PC-3 (cell line): Measurements from ENCODE around the gene C1QTNF12. TPM values are rescaled to one million over a fixed set of nuclear protein-coding genes. Genes with fewer than 3 reads are reported as not detected.

Experiments used
- ATAC-seq: fragments of 200-7000 bp; cut with Tn5 transposase; 2 replicates; pipeline ENCODE4 v1.9.1; 2020; ENCODE audit warnings: mild to moderate bottlenecking, moderate library complexity
- BruUV-seq: library from RNA; stranded (reverse); fragments of 400-500 nt; replicated peaks from 2 replicates; lab custom pipeline; 2021; lab: Mats Ljungman, UMichigan
- CTCF ChIA-PET: fragments of 300-600 bp; sonication (Branson Sonifier 250); formaldehyde crosslinking; loops from one replicate; lab custom pipeline; 2022; ENCODE audit warnings: antibody characterized with exemption; lab: Charles Lee
- POLR2A ChIA-PET: fragments of 300-600 bp; sonication (Branson Sonifier 250); formaldehyde crosslinking; loops from one replicate; lab custom pipeline; 2022; ENCODE audit warnings: antibody characterized with exemption; ENCODE audit not compliant: unreplicated experiment; lab: Charles Lee
- DNase-seq: peaks from one replicate; pipeline ENCODE4 v3.0.0-alpha.2; 2015
- H2AFZ ChIP-seq: fragments of 300-600 bp; sonication (generic); 2 replicates; pipeline ENCODE4 v1.6.0; 2016; ENCODE audit warnings: antibody characterized with exemption, low read length
- H3F3A ChIP-seq: fragments of 300-600 bp; sonication (generic); one replicate; pipeline ENCODE4 v1.6.0; 2017; ENCODE audit warnings: antibody characterized with exemption, low read length, control low read depth, mild to moderate bottlenecking; ENCODE audit not compliant: unreplicated experiment
- H3K27ac ChIP-seq: fragments of 300-600 bp; sonication (generic); 2 replicates; pipeline ENCODE4 v1.5.1; 2016; ENCODE audit warnings: mild to moderate bottlenecking, low read length
- H3K27me3 ChIP-seq: fragments of 300-600 bp; sonication (generic); 2 replicates; pipeline ENCODE4 v1.6.1; 2016; ENCODE audit warnings: low read length, mixed read lengths
- H3K36me3 ChIP-seq: fragments of 300-600 bp; sonication (generic); 2 replicates; pipeline ENCODE4 v1.6.1; 2016; ENCODE audit warnings: low read depth, mixed run types, low read length, mixed read lengths
- H3K4me1 ChIP-seq: fragments of 300-600 bp; sonication (generic); 2 replicates; pipeline ENCODE4 v1.5.1; 2016; ENCODE audit warnings: low read length; ENCODE audit not compliant: insufficient read depth
- H3K4me2 ChIP-seq: fragments of 300-600 bp; sonication (generic); 2 replicates; pipeline ENCODE4 v1.6.0; 2016; ENCODE audit warnings: low read length
- H3K4me3 ChIP-seq: fragments of 300-600 bp; sonication (generic); 2 replicates; pipeline ENCODE4 v1.5.1; 2016; ENCODE audit warnings: mild to moderate bottlenecking, low read length, mixed read lengths
- H3K79me2 ChIP-seq: fragments of 300-600 bp; sonication (generic); 2 replicates; pipeline ENCODE4 v1.6.1; 2017; ENCODE audit warnings: low read length, mixed read lengths
- H3K9ac ChIP-seq: fragments of 300-600 bp; sonication (generic); 2 replicates; pipeline ENCODE4 v1.6.0; 2016; ENCODE audit warnings: mild to moderate bottlenecking, low read length
- H3K9me2 ChIP-seq: fragments of 300-600 bp; sonication (generic); replicated peaks from 2 replicates; pipeline ENCODE4 v1.6.1; 2016; ENCODE audit warnings: mixed run types, low read length, mixed read lengths
- H3K9me3 ChIP-seq: fragments of 300-600 bp; sonication (generic); 2 replicates; pipeline ENCODE4 v1.6.1; 2016; ENCODE audit warnings: low read length, mixed read lengths
- H4K20me1 ChIP-seq: fragments of 300-600 bp; sonication (generic); 2 replicates; pipeline ENCODE4 v1.6.1; 2016; ENCODE audit warnings: low read length, mixed read lengths
- EZH2 ChIP-seq: fragments of 300-600 bp; sonication (generic); IDR thresholded peaks from one replicate; pipeline ENCODE4 v1.6.1; 2017; ENCODE audit warnings: antibody characterized with exemption, mild to moderate bottlenecking, low read length; ENCODE audit not compliant: unreplicated experiment
- EZH2phosphoT487 ChIP-seq: fragments of 300-600 bp; sonication (generic); IDR thresholded peaks from 2 replicates; pipeline ENCODE4 v1.6.1; 2018; ENCODE audit warnings: mild to moderate bottlenecking, antibody characterized with exemption, low read length, borderline replicate concordance
- intact Hi-C: fragments of 100-400 bp; cut with micrococcal nuclease; formaldehyde crosslinking; loops from 2 replicates; pipeline ENCODE4 v1.9.0; 2023
- total RNA-seq: library from RNA; depleted of rRNA; stranded (reverse); fragments of >200 nt; gene quantifications from 2 replicates; pipeline ENCODE4 v1.2.3, GENCODE V29; 2014
- TF ChIP-seq, protein P1 (sequence below): fragments of 300-600 bp; sonication (generic); conservative IDR thresholded peaks from 2 replicates; pipeline ENCODE4 v1.5.1; 2017; ENCODE audit warnings: antibody characterized with exemption, low read depth, mild to moderate bottlenecking, low read length

Gene C1QTNF12
- total RNA-seq, 1 experiment from 2014 or later: 3.9 TPM

DNA sequence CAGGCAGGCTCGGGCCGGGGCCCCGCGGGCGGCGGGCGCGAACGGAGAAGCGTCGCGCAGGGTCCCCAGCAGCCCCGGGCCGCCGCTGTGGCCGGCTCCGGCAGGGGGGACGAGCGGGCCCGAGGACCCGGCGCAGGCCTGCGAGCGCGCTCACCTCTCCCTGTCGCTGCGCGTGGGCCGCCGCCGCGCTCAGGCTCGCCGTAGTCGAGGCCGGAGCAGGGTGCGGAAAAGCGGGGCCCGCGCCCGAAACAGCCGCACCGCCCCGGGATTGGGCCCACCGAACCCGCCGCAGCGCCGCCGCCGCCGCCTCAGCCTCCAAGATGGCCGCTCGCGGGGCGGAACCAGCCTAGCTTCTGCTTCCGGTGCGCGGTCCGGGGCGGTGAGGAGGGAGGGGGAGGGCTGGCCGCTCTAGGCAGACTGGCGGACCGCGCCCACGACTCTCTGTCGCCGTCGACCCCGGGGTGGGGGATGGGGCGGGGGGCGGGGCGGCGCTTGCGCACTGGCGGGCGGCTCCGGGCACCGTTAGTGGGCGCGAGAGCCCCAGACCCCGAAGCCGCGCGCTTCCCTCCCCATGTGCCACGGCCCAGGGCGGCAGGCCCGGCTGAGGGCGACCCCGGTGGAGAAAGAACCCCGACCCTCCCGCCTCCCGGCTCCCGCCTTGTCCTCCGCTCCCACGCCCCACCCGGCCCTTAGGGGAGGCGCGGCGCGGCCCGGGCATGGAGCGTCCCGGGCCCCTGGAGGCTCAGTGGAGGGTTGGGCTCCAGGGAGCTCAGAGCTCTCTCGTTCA, 27.2 kb upstream of the C1QTNF12 start, which contains the start of gene UBE2J2:
Gene UBE2J2 (minus strand): TSS at position 343 of the 787 bp plus-strand sequence. CDS start 5,862 bp downstream, outside the sequence.
- DNase-seq (peak; percentile 91), ATAC-seq (peak; percentile 80)
- peak within 1 kb of the TSS; percentile 100 for H3K4me2 ChIP-seq
- H4K20me1 ChIP-seq: peaks cover 12% of the 10 kb centered on the region
- H3K9me3 ChIP-seq: no peaks in the 10 kb centered on the region
- H3K36me3 ChIP-seq: peaks cover 13% of the 10 kb centered on the region; the same call in 1 of the 2 replicates
- H3F3A ChIP-seq: peaks cover 3% of the 10 kb centered on the region
- POLR2A ChIA-PET: interaction anchor here (0.6 kb wide), 2 partner anchors 10 to 293 kb away, joined by 3 to 11 read pairs; no protein-coding TSS in a partner anchor
- BruUV-seq: no TSS peak
- H3K27me3 ChIP-seq: no peaks in the 10 kb centered on the region
- H3K4me3 ChIP-seq: peak within 1 kb of the TSS; percentile 96
- H2AFZ ChIP-seq: peak within 1 kb of the TSS; percentile 78
- H3K4me1 ChIP-seq: peaks cover 29% of the 10 kb centered on the region
- CTCF ChIA-PET: interaction anchor here (0.5 to 0.6 kb wide), 4 partner anchors 43 to 195 kb away, joined by 3 to 11 read pairs (median 6); no protein-coding TSS in a partner anchor
- intact Hi-C loops: no loop called here
- peaks cover 57% of the 10 kb centered on the region for H3K79me2 ChIP-seq
- TF ChIP-seq, protein P1, sequence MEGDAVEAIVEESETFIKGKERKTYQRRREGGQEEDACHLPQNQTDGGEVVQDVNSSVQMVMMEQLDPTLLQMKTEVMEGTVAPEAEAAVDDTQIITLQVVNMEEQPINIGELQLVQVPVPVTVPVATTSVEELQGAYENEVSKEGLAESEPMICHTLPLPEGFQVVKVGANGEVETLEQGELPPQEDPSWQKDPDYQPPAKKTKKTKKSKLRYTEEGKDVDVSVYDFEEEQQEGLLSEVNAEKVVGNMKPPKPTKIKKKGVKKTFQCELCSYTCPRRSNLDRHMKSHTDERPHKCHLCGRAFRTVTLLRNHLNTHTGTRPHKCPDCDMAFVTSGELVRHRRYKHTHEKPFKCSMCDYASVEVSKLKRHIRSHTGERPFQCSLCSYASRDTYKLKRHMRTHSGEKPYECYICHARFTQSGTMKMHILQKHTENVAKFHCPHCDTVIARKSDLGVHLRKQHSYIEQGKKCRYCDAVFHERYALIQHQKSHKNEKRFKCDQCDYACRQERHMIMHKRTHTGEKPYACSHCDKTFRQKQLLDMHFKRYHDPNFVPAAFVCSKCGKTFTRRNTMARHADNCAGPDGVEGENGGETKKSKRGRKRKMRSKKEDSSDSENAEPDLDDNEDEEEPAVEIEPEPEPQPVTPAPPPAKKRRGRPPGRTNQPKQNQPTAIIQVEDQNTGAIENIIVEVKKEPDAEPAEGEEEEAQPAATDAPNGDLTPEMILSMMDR: no peak
- TF ChIP-seq EZH2 (no peak), EZH2phosphoT487 (no peak)
- peak within 1 kb of the TSS; percentile 98 for H3K9ac ChIP-seq
- peak within 1 kb of the TSS; percentile 90 for H3K27ac ChIP-seq
- no peaks in the 10 kb centered on the region for H3K9me2 ChIP-seq

GRCh38 chr1:1273209-1273511, 26.6 kb upstream of the C1QTNF12 start:
- H3K27ac ChIP-seq: peak overlapping the region; percentile 90
- peaks cover 3% of the 10 kb centered on the region for H3F3A ChIP-seq
- ChIA-PET CTCF (interaction anchor here (0.5 to 0.6 kb wide), 3 partner anchors 157 to 194 kb away, joined by 3 to 11 read pairs (median 8); no protein-coding TSS in a partner anchor), POLR2A (interaction anchor here (0.5 to 0.6 kb wide), 2 partner anchors 260 to 292 kb away, joined by 4 to 11 read pairs; partner anchors contain the start of gene ISG15)
- H3K4me2 ChIP-seq: peak overlapping the region; percentile 100
- ATAC-seq (no peak; the same call in 1 of the 2 replicates), DNase-seq (no peak)
- H3K9ac ChIP-seq: peak overlapping the region; percentile 98
- intact Hi-C loops: no loop called here
- H3K79me2 ChIP-seq: peaks cover 62% of the 10 kb centered on the region
- TF ChIP-seq, protein P1: no peak
- TF ChIP-seq EZH2: no peak
- H2AFZ ChIP-seq: no peak overlapping the region
- H3K9me2 ChIP-seq: no peaks in the 10 kb centered on the region
- no peaks in the 10 kb centered on the region for H3K27me3 ChIP-seq
- peaks cover 12% of the 10 kb centered on the region for H4K20me1 ChIP-seq
- peaks cover 18% of the 10 kb centered on the region; the same call in 1 of the 2 replicates for H3K36me3 ChIP-seq
- peaks cover 29% of the 10 kb centered on the region for H3K4me1 ChIP-seq
- H3K9me3 ChIP-seq: no peaks in the 10 kb centered on the region
- BruUV-seq: no TSS peak
- peak overlapping the region; percentile 96 for H3K4me3 ChIP-seq
